Activated CD8-positive, alpha-beta T cell treated with anti-CD3 and anti-CD28 coated beads for 36 hours (primary cell): Measurements from ENCODE around the gene DFFB. TPM values are rescaled to one million over a fixed set of nuclear protein-coding genes. Genes with fewer than 3 reads are reported as not detected.

ENCODE experiments used
- ATAC-seq: fragments of 200-7000 bp; cut with Tn5 transposase; one replicate; pipeline ENCODE4 v1.10.0; 2021; ENCODE audit warnings: mild to moderate bottlenecking, moderate library complexity
- CTCF ChIA-PET: fragments of 350-600 bp; sonication (Branson Sonifier 250); formaldehyde crosslinking; loops from one replicate; lab custom pipeline; 2021; ENCODE audit warnings: antibody characterized with exemption; lab: Charles Lee
- POLR2A ChIA-PET: fragments of 350-600 bp; sonication (Branson Sonifier 250); formaldehyde crosslinking; loops from one replicate; lab custom pipeline; 2021; ENCODE audit warnings: antibody characterized with exemption; lab: Charles Lee
- DNase-seq: peaks from one replicate; pipeline ENCODE4 v3.0.0-alpha.2; 2020
- H3K27ac Mint-ChIP-seq: one replicate; pipeline ENCODE4 v1.8.0; 2021; ENCODE audit warnings: mild to moderate bottlenecking, mixed read lengths
- H3K27me3 Mint-ChIP-seq: one replicate; pipeline ENCODE4 v1.8.0; 2021; ENCODE audit warnings: mixed read lengths
- H3K36me3 Mint-ChIP-seq: one replicate; pipeline ENCODE4 v1.8.0; 2021; ENCODE audit warnings: low read depth, mixed read lengths
- H3K4me1 Mint-ChIP-seq: one replicate; pipeline ENCODE4 v1.8.0; 2021; ENCODE audit warnings: low read depth, mixed read lengths
- H3K4me3 Mint-ChIP-seq: one replicate; pipeline ENCODE4 v1.8.0; 2021; ENCODE audit warnings: mild to moderate bottlenecking, moderate library complexity, mixed read lengths
- H3K9me3 Mint-ChIP-seq: one replicate; pipeline ENCODE4 v1.8.0; 2021; ENCODE audit warnings: mixed read lengths
- CTCF ChIP-seq: fragments of 200-600 bp; IDR thresholded peaks from one replicate; pipeline ENCODE4 v1.8.0; 2022; ENCODE audit warnings: antibody characterized with exemption, mild to moderate bottlenecking
- intact Hi-C: fragments of 100-400 bp; cut with micrococcal nuclease; formaldehyde crosslinking; loops from one replicate; pipeline ENCODE4 v1.10.0; 2022
- total RNA-seq, 2 experiments: library from RNA; stranded (reverse); gene quantifications; one replicate each; pipeline ENCODE4 v1.2.3, GENCODE V29; 2021

DFFB gene
- total RNA-seq, 2 experiments from 2014 or later = 9.3 to 9.7 TPM

- intact Hi-C loops = no loop called here
- H3K4me1 Mint-ChIP-seq = no peaks in the 10 kb centered on the region
- ATAC-seq (no peak), DNase-seq (no peak)
- peaks cover 3% of the 10 kb centered on the region for H3K9me3 Mint-ChIP-seq
- no peak overlapping the region for H3K27ac Mint-ChIP-seq
- H3K27me3 Mint-ChIP-seq = no peaks in the 10 kb centered on the region
- CTCF ChIA-PET = no interaction called here
- POLR2A ChIA-PET = no interaction called here
- no peak overlapping the region for H3K4me3 Mint-ChIP-seq
- no peak for TF ChIP-seq CTCF
- H3K36me3 Mint-ChIP-seq = peaks cover 38% of the 10 kb centered on the region
Observed at GRCh38 chr1:3874736-3875135, 17.5 kb downstream of the DFFB start.

GRCh38 chr1:3876716-3877115 lies 19.4 kb downstream of the DFFB start:
- H3K36me3 Mint-ChIP-seq = peaks cover 38% of the 10 kb centered on the region
- CTCF ChIA-PET = no interaction called here
- ATAC-seq (no peak), DNase-seq (no peak)
- intact Hi-C loops = no loop called here
- POLR2A ChIA-PET = no interaction called here
- H3K4me3 Mint-ChIP-seq = no peak overlapping the region
- H3K27ac Mint-ChIP-seq = no peak overlapping the region
- no peak for TF ChIP-seq CTCF
- H3K4me1 Mint-ChIP-seq = peaks cover 5% of the 10 kb centered on the region
- peaks cover 3% of the 10 kb centered on the region for H3K9me3 Mint-ChIP-seq
- no peaks in the 10 kb centered on the region for H3K27me3 Mint-ChIP-seq

- Mint-ChIP-seq H3K4me3 (no peak overlapping the region), H3K36me3 (peaks cover 31% of the 10 kb centered on the region), H3K27ac (no peak overlapping the region), H3K27me3 (no peaks in the 10 kb centered on the region), H3K4me1 (peaks cover 5% of the 10 kb centered on the region), H3K9me3 (peaks cover 3% of the 10 kb centered on the region)
- no peak for TF ChIP-seq CTCF
- DNase-seq = no peak
- POLR2A ChIA-PET = no interaction called here
- no peak for ATAC-seq
- CTCF ChIA-PET = no interaction called here
- intact Hi-C loops = no loop called here
Observed at GRCh38 chr1:3879099-3879498, 21.8 kb downstream of the DFFB start.

GRCh38 chr1:3879787-3880428 lies 22.6 kb downstream of the DFFB start:
- no peak for DNase-seq
- TF ChIP-seq CTCF = no peak
- H3K27ac Mint-ChIP-seq = no peak overlapping the region
- POLR2A ChIA-PET = no interaction called here
- no peak overlapping the region for H3K4me3 Mint-ChIP-seq
- no peak for ATAC-seq
- H3K9me3 Mint-ChIP-seq = peaks cover 3% of the 10 kb centered on the region
- peaks cover 30% of the 10 kb centered on the region for H3K36me3 Mint-ChIP-seq
- CTCF ChIA-PET = interaction anchor here (1.5 kb wide), 1 partner anchor 11 kb away, joined by 3 read pairs; no protein-coding TSS in a partner anchor
- H3K27me3 Mint-ChIP-seq = no peaks in the 10 kb centered on the region
- intact Hi-C loops = no loop called here
- peaks cover 5% of the 10 kb centered on the region for H3K4me1 Mint-ChIP-seq

GRCh38 chr1:3880429-3881192 lies 23.3 kb downstream of the DFFB start:
- ChIA-PET CTCF (interaction anchor here (1.5 kb wide), 2 partner anchors 10 to 22 kb away, joined by 3 read pairs; no protein-coding TSS in a partner anchor), POLR2A (no interaction called here)
- H3K4me1 Mint-ChIP-seq = peaks cover 5% of the 10 kb centered on the region
- no peaks in the 10 kb centered on the region for H3K27me3 Mint-ChIP-seq
- no peak overlapping the region for H3K4me3 Mint-ChIP-seq
- ATAC-seq = no peak
- peak overlapping the region; percentile 38 for H3K27ac Mint-ChIP-seq
- H3K36me3 Mint-ChIP-seq = peaks cover 27% of the 10 kb centered on the region
- no peak for TF ChIP-seq CTCF
- peaks cover 3% of the 10 kb centered on the region for H3K9me3 Mint-ChIP-seq
- intact Hi-C loops = no loop called here
- no peak for DNase-seq
